GM10847 (cell line): ENCODE measurements around the gene CCDC78.

ENCODE experiments used
- POLR2A ChIP-seq: IDR thresholded peaks from 2 replicates; pipeline ENCODE4 v1.6.1; 2011; ENCODE audit not compliant: insufficient read length; ENCODE audit errors: extremely low read depth

CCDC78 gene

GRCh38 chr16:684961-685696, 41.1 kb downstream of the CCDC78 start:
- no peak for TF ChIP-seq POLR2A

- TF ChIP-seq POLR2A, result peak; percentile 90
Observed at GRCh38 chr16:684071-684794, 42.0 kb downstream of the CCDC78 start, which contains the start of gene JMJD8. TSS of gene JMJD8 (minus strand) at chr16:684334. CDS start at chr16:684319, 15 bp downstream.

- TF ChIP-seq POLR2A, result no peak
Observed at GRCh38 chr16:683396-684070, 42.7 kb downstream of the CCDC78 start.

- TF ChIP-seq POLR2A, result no peak
Observed at GRCh38 chr16:682493-683395, 43.5 kb downstream of the CCDC78 start.

GRCh38 chr16:681746-682427, 44.4 kb downstream of the CCDC78 start:
- no peak for TF ChIP-seq POLR2A

GRCh38 chr16:680967-681745, 45.1 kb downstream of the CCDC78 start:
- TF ChIP-seq POLR2A, result no peak

GRCh38 chr16:680625-680945, 45.7 kb downstream of the CCDC78 start:
- no peak for TF ChIP-seq POLR2A

- TF ChIP-seq POLR2A, result peak; percentile 87
Observed at GRCh38 chr16:679814-680624, 46.2 kb downstream of the CCDC78 start, which contains the start of gene STUB1. TSS of gene STUB1 (plus strand) at chr16:680410. CDS start at chr16:680526, 116 bp downstream.

GRCh38 chr16:678858-679813, 47.1 kb downstream of the CCDC78 start:
- TF ChIP-seq POLR2A, result no peak

GRCh38 chr16:678209-678857, 47.9 kb downstream of the CCDC78 start:
- no peak for TF ChIP-seq POLR2A
